Measurements from ENCODE around the gene UGT1A7.
"Not testable (repeated sequence)": the region's sequence is repeated elsewhere in the genome, so short reads cannot be mapped to it uniquely, and the experiment has no call there.

DNA sequence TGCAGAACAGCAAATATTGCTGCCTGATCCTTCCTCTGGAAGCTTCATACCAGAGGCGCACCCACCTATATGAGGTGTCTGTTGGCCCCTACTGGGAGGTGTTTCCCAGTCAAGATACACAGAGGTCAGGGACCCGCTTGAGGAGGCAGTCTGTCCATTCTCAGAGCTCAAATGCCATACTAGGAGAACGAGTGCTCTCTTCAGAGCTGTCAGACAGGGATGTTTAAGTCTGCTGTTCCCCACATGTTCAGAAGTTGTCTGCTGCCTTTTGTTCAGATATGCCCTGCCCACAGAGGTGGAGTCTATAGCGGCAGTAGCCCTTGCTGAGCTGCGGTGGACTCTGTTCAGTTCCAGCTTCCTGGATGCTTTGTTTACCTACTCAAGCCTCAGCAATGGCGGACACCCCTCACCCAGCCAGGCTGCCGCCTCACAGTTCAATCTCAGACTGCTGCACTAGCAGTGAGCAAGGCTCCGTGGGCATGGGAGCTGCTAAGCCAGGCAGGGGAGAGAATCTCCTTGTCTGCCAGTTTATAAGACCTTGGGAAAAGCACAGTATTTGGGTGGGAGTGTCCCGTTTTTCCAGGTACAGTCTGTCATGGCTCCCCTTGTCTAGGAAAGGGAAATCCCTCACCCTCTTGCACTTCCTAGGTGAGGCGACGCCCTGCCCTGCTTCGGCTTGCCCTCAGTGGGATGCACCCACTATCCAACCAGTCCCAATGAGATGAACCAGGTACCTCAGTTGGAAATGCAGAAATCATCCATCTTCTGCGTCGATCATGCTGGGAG is 55.4 kb downstream of the UGT1A7 start:
- TF ChIP-seq EZH2 (IDR thresholded peaks at IDR 0.05; ENCODE audit: insufficient read depth, poor library complexity, severe bottlenecking); EZH2phosphoT487 (IDR thresholded peaks at IDR 0.05; ENCODE audit: insufficient read depth, low read depth): not testable (repeated sequence)
